ENCODE data around the gene CDK19.

CDK19 gene

GRCh38 chr6:110575925-110576463 is 239.3 kb downstream of the CDK19 start:
- no peak for DNase-seq (ENCODE audit: low read depth)

GRCh38 chr6:110574817-110575216 is 240.5 kb downstream of the CDK19 start:
- DNase-seq (ENCODE audit: low read depth) = no peak

GRCh38 chr6:110573537-110573936 is 241.7 kb downstream of the CDK19 start:
- DNase-seq (ENCODE audit: low read depth) = no peak

GRCh38 chr6:110573136-110573535 is 242.1 kb downstream of the CDK19 start:
- DNase-seq (ENCODE audit: low read depth) = no peak

- DNase-seq (ENCODE audit: low read depth) = no peak
Observed at GRCh38 chr6:110567957-110568696, 247.1 kb downstream of the CDK19 start.

GRCh38 chr6:110566346-110567125 is 248.7 kb downstream of the CDK19 start:
- DNase-seq (ENCODE audit: low read depth) = no peak

GRCh38 chr6:110564703-110565421 is 250.4 kb downstream of the CDK19 start:
- no peak for DNase-seq (ENCODE audit: low read depth)

- no peak for DNase-seq (ENCODE audit: low read depth)
Observed at GRCh38 chr6:110563711-110564110, 251.6 kb downstream of the CDK19 start.

- no peak for DNase-seq (ENCODE audit: low read depth)
Observed at GRCh38 chr6:110562316-110562915, 252.9 kb downstream of the CDK19 start.

GRCh38 chr6:110561696-110562095 is 253.6 kb downstream of the CDK19 start:
- no peak for DNase-seq (ENCODE audit: low read depth)

GRCh38 chr6:110561008-110561396 is 254.3 kb downstream of the CDK19 start:
- DNase-seq (ENCODE audit: low read depth) = no peak

- no peak for DNase-seq (ENCODE audit: low read depth)
Observed at GRCh38 chr6:110560239-110561007, 254.8 kb downstream of the CDK19 start.
